Measurements from ENCODE around the gene AKAP13. TPM values are rescaled to one million over a fixed set of nuclear protein-coding genes. Genes with fewer than 3 reads are reported as not detected.
A peak's percentile ranks its signal among the peaks of the same experiment; 100 is the strongest.

Gene AKAP13
- total RNA-seq, 2 donors from 2014 or later = 87.3 to 106 TPM

GRCh38 chr15:85403745-85404144, 23.3 kb downstream of the AKAP13 start:
- no peak overlapping the region for H3K27ac ChIP-seq
- no peak for DNase-seq
- intact Hi-C loops (cut with DNase I) = no loop called here
- H3K36me3 ChIP-seq = no peaks in the 10 kb centered on the region
- H3K9me3 ChIP-seq = no peaks in the 10 kb centered on the region
- peaks cover 12% of the 10 kb centered on the region for H3K4me1 ChIP-seq
- no peak for TF ChIP-seq CTCF (IDR thresholded peaks at IDR 0.05)
- H3K27me3 ChIP-seq = no peaks in the 10 kb centered on the region
- no peak overlapping the region for H3K4me3 ChIP-seq
- no peak overlapping the region for H3K9ac ChIP-seq (ENCODE audit: low read depth in 2 of 2, low read length in 2 of 2)

GRCh38 chr15:85404176-85404917, 23.9 kb downstream of the AKAP13 start:
- no peak for DNase-seq
- peak overlapping the region in 1 of 2 donors; percentile 36 for H3K9ac ChIP-seq (ENCODE audit: low read depth in 2 of 2, low read length in 2 of 2)

GRCh38 chr15:85404918-85405866, 24.8 kb downstream of the AKAP13 start:
- peak overlapping the region in 1 of 2 donors; percentile 36 for H3K9ac ChIP-seq (ENCODE audit: low read depth in 2 of 2, low read length in 2 of 2)
- H3K4me3 ChIP-seq = no peak overlapping the region
- H3K27ac ChIP-seq = peak overlapping the region; percentile 45
- H3K27me3 ChIP-seq = no peaks in the 10 kb centered on the region
- TF ChIP-seq CTCF (IDR thresholded peaks at IDR 0.05) = no peak
- H3K9me3 ChIP-seq = no peaks in the 10 kb centered on the region
- no peak for DNase-seq
- no peaks in the 10 kb centered on the region for H3K36me3 ChIP-seq
- H3K4me1 ChIP-seq = peaks cover 12% of the 10 kb centered on the region
- intact Hi-C loops (cut with DNase I) = no loop called here

More at GRCh38 chr15:85404176-85404917, 23.9 kb downstream of the AKAP13 start:
- H3K4me1 ChIP-seq = peaks cover 12% of the 10 kb centered on the region
- peak overlapping the region; percentile 45 for H3K27ac ChIP-seq
- H3K27me3 ChIP-seq = no peaks in the 10 kb centered on the region
- no peak for TF ChIP-seq CTCF (IDR thresholded peaks at IDR 0.05)
- H3K9me3 ChIP-seq = no peaks in the 10 kb centered on the region
- intact Hi-C loops (cut with DNase I) = no loop called here
- no peak overlapping the region for H3K4me3 ChIP-seq
- no peaks in the 10 kb centered on the region for H3K36me3 ChIP-seq

- Histone ChIP-seq H3K36me3 (no peaks in the 10 kb centered on the region), H3K9me3 (no peaks in the 10 kb centered on the region), H3K9ac (ENCODE audit: low read depth in 2 of 2, low read length in 2 of 2) (no peak overlapping the region), H3K27me3 (no peaks in the 10 kb centered on the region), H3K4me3 (no peak overlapping the region), H3K27ac (no peak overlapping the region), H3K4me1 (peaks cover 12% of the 10 kb centered on the region)
- no peak for TF ChIP-seq CTCF (IDR thresholded peaks at IDR 0.05)
- intact Hi-C loops (cut with DNase I) = no loop called here
- DNase-seq = no peak
Measured at GRCh38 chr15:85406916-85407315, 26.5 kb downstream of the AKAP13 start.

- Histone ChIP-seq H3K27me3 (no peaks in the 10 kb centered on the region), H3K36me3 (no peaks in the 10 kb centered on the region), H3K27ac (peak overlapping the region; percentile 10), H3K4me1 (peaks cover 12% of the 10 kb centered on the region), H3K4me3 (no peak overlapping the region), H3K9me3 (no peaks in the 10 kb centered on the region), H3K9ac (ENCODE audit: low read depth in 2 of 2, low read length in 2 of 2) (no peak overlapping the region)
- DNase-seq = peak; percentile 34
- TF ChIP-seq CTCF (IDR thresholded peaks at IDR 0.05) = no peak
- intact Hi-C loops (cut with DNase I) = no loop called here
Measured at GRCh38 chr15:85407421-85408269, 27.2 kb downstream of the AKAP13 start.
